K562 (cell line): ENCODE measurements around the gene BDKRB2. TPM values are rescaled to one million over a fixed set of nuclear protein-coding genes. Genes with fewer than 3 reads are reported as not detected.

ENCODE experiments used
- ATAC-seq: fragments of 200-7000 bp; cut with Tn5 transposase; 3 replicates; pipeline ENCODE4 v1.9.1; 2020; ENCODE audit warnings: moderate library complexity
- BruUV-seq: library from RNA; stranded (reverse); fragments of 400-500 nt; replicated peaks from 2 replicates; lab custom pipeline; 2021; lab: Mats Ljungman, UMichigan
- CTCF ChIA-PET: fragments of 300-600 bp; formaldehyde crosslinking; extraction: SDS; loops from one replicate; lab custom pipeline; 2021; ENCODE audit warnings: low intra/inter-chr PET ratio; lab: Yijun Ruan, JAX
- POLR2A ChIA-PET: fragments of 300-600, 350-650 bp; sonication (Branson Sonifier 250); formaldehyde crosslinking; extraction: SDS; loops from one replicate; lab custom pipeline; 2021; ENCODE audit warnings: antibody characterized with exemption, inconsistent platforms; lab: Yijun Ruan, JAX
- DNase-seq, 4 experiments: peaks; one replicate each; pipeline versions ENCODE4 v3.0.0 to v3.0.0-alpha.2; 2011 to 2018; ENCODE audit warnings: low spot score in 3 of 4, mixed read lengths in 3 of 4; ENCODE audit errors: extremely low read depth in 1 of 4
- FAIRE-seq: peaks from 2 replicates; lab custom pipeline; 2011; peaks lifted over from hg19 to GRCh38; lab: Jason Lieb, UNC
- H2AFZ ChIP-seq: 2 replicates; pipeline ENCODE4 v1.6.0; 2011; ENCODE audit warnings: low read depth, low read length, control low read depth, inconsistent platforms
- H3K27ac ChIP-seq: fragments of 200-600 bp; 3 replicates; pipeline ENCODE4 v1.8.0; 2011; ENCODE audit warnings: low read depth, mild to moderate bottlenecking, control low read depth, inconsistent platforms, low read length, moderate library complexity, mixed read lengths; ENCODE audit errors: extremely low read depth
- H3K27me3 ChIP-seq, 2 experiments: fragments of 300-600 bp in 1 of 2; 2 replicates in 1 of 2; 3 replicates in 1 of 2; pipeline versions ENCODE4 v1.6.0 to v1.8.0; 2011; ENCODE audit warnings: inconsistent platforms in 2 of 2, low read length in 2 of 2, mild to moderate bottlenecking in 1 of 2, mixed read lengths in 1 of 2, moderate library complexity in 1 of 2; ENCODE audit not compliant: control insufficient read depth in 2 of 2, insufficient read depth in 2 of 2
- H3K36me3 ChIP-seq: fragments of 300-600 bp; 3 replicates; pipeline ENCODE4 v1.8.0; 2011; ENCODE audit warnings: mild to moderate bottlenecking, low read length, inconsistent platforms; ENCODE audit not compliant: control insufficient read depth, insufficient read depth
- H3K4me1 ChIP-seq, 2 experiments: fragments of 200-600 bp in 1 of 2; replicated peaks in 1 of 2; 2 replicates in 1 of 2; 3 replicates in 1 of 2; pipeline versions ENCODE4 v1.5.1 to v1.8.0; 2011; ENCODE audit warnings: inconsistent platforms in 2 of 2, low read length in 2 of 2, mild to moderate bottlenecking in 1 of 2, mixed read lengths in 1 of 2, moderate library complexity in 1 of 2; ENCODE audit not compliant: control insufficient read depth in 2 of 2, insufficient read depth in 2 of 2
- H3K4me2 ChIP-seq: 2 replicates; pipeline ENCODE4 v1.6.1; 2011; ENCODE audit warnings: low read length, control low read depth, inconsistent platforms, mixed read lengths; ENCODE audit not compliant: insufficient read depth
- H3K4me3 ChIP-seq: fragments of 200-600 bp; sonication (generic), shearing (Covaris generic); 2 replicates; pipeline ENCODE4 v1.5.1; 2016; ENCODE audit warnings: control low read depth, inconsistent platforms
- H3K79me2 ChIP-seq: fragments of 200-600 bp; 3 replicates; pipeline ENCODE4 v1.8.0; 2011; ENCODE audit warnings: low read length, inconsistent platforms; ENCODE audit not compliant: control insufficient read depth, insufficient read depth
- H3K9ac ChIP-seq, 2 experiments: 2 replicates each; pipeline versions ENCODE4 v1.6.0 to v1.6.1; 2011; ENCODE audit warnings: low read depth in 2 of 2, low read length in 2 of 2, control low read depth in 1 of 2, inconsistent platforms in 1 of 2, mild to moderate bottlenecking in 1 of 2, mixed read lengths in 1 of 2; ENCODE audit not compliant: insufficient read depth in 1 of 2
- H3K9me1 ChIP-seq: one replicate; pipeline ENCODE4 v1.6.0; 2011; ENCODE audit warnings: inconsistent platforms, mild to moderate bottlenecking, low read length, moderate library complexity; ENCODE audit not compliant: control insufficient read depth, insufficient read depth
- H3K9me3 ChIP-seq: replicated peaks from 2 replicates; pipeline ENCODE4 v1.5.1; 2011; ENCODE audit warnings: low read depth, low read length, inconsistent platforms; ENCODE audit not compliant: control insufficient read depth, insufficient read depth
- H4K20me1 ChIP-seq: replicated peaks from 2 replicates; pipeline ENCODE4 v1.6.1; 2011; ENCODE audit warnings: low read length, inconsistent platforms, mixed read lengths; ENCODE audit not compliant: control insufficient read depth, insufficient read depth
- BRD4 ChIP-seq: fragments of 200-600 bp; sonication (generic); IDR thresholded peaks from 2 replicates; pipeline ENCODE4 v1.6.1; 2017; ENCODE audit warnings: inconsistent platforms
- C11orf30 ChIP-seq: fragments of 450-650 bp; IDR thresholded peaks from 2 replicates; pipeline ENCODE4 v1.6.1; 2016; ENCODE audit warnings: low read depth, mild to moderate bottlenecking
- CBFA2T3 ChIP-seq: fragments of 450-650 bp; IDR thresholded peaks from 2 replicates; pipeline ENCODE4 v1.6.1; 2017
- CREB1 ChIP-seq, 2 experiments: sonication (generic) in 1 of 2; formaldehyde crosslinking in 1 of 2; IDR thresholded peaks; 2 replicates each; pipeline versions ENCODE4 v1.6.1 to v1.8.0; 2012 to 2022; ENCODE audit warnings: inconsistent platforms in 1 of 2, mild to moderate bottlenecking in 1 of 2, missing genetic modification reagents in 1 of 2, moderate library complexity in 1 of 2
- ETS2 ChIP-seq: IDR thresholded peaks from 2 replicates; pipeline ENCODE4 v1.6.1; 2016; ENCODE audit warnings: borderline replicate concordance, missing genetic modification characterization, mild to moderate bottlenecking, moderate library complexity, missing compliant biosample characterization; ENCODE audit not compliant: poor library complexity, severe bottlenecking
- PHF8 ChIP-seq: fragments of 200-600 bp; sonication (generic); IDR thresholded peaks from 2 replicates; pipeline ENCODE4 v1.6.1; 2012; ENCODE audit warnings: mixed run types, mild to moderate bottlenecking, inconsistent platforms, low read length, moderate library complexity, borderline replicate concordance
- PHTF2 ChIP-seq: fragments of 250-450 bp; sonication (Bioruptor Pico); IDR thresholded peaks from 2 replicates; pipeline ENCODE4 v1.5.0; 2021; ENCODE audit warnings: mild to moderate bottlenecking
- PPARD ChIP-seq: fragments of 250-450 bp; sonication (Bioruptor Pico); IDR thresholded peaks from 2 replicates; pipeline ENCODE4 v1.8.0; 2022; ENCODE audit warnings: inconsistent platforms, mild to moderate bottlenecking, moderate library complexity
- ZNF407 ChIP-seq: fragments of 450-650 bp; IDR thresholded peaks from 2 replicates; pipeline ENCODE4 v1.6.1; 2016; ENCODE audit warnings: low read depth
- ZNF778 ChIP-seq: fragments of 450-650 bp; formaldehyde crosslinking; IDR thresholded peaks from 2 replicates; pipeline ENCODE4 v1.4.0; 2020; ENCODE audit warnings: mild to moderate bottlenecking, moderate library complexity
- WGBS: fragments of 100-300 bp; shearing (Covaris generic); methylation state at CpG from one replicate; pipeline ENCODE4 v1.1.6; 2016; ENCODE audit warnings: low coverage, mixed read lengths; ENCODE audit not compliant: insufficient coverage; ENCODE audit errors: missing lambda C conversion rate; 5-methylcytosine and 5-hydroxymethylcytosine counted together
- in situ Hi-C: fragments of 300-500 bp; cut with MboI; formaldehyde crosslinking; loops from 4 replicates; pipeline ENCODE4 v1.15.0; 2018; ENCODE audit warnings: inconsistent platforms, mixed read lengths
- intact Hi-C: fragments of 100-400 bp; cut with micrococcal nuclease; formaldehyde crosslinking; loops from 2 replicates; pipeline ENCODE4 v1.14.2; 2022
- polyA plus RNA-seq, 8 experiments: library from polyadenylated mRNA; depleted of rRNA in 4 of 8; stranded (reverse) in 5 of 8; unstranded in 3 of 8; fragments of >200 nt; fragmentation: Nextera tagmentation in 2 of 8; fragmentation: Illumina TruSeq in 1 of 8; extraction: Ambion mirVana in 2 of 8; extraction: Trizol in 1 of 8; gene quantifications; 2 replicates each; pipeline versions ENCODE4 v1.2.1 to v1.2.3, GENCODE V29; 2011 to 2014; ENCODE audit warnings: inconsistent platforms in 1 of 8, missing spikeins in 1 of 8
- total RNA-seq, 7 experiments: library from RNA; depleted of rRNA in 6 of 7; stranded (reverse); fragments of >200 nt in 6 of 7; fragmentation: Illumina TruSeq in 2 of 7; extraction: Trizol in 2 of 7; gene quantifications; 2 replicates each; pipeline versions ENCODE4 v1.2.1 to v1.2.3, GENCODE V29; 2011 to 2021; ENCODE audit warnings: low replicate concordance in 1 of 7

The BDKRB2 gene
- total and polyA plus RNA-seq, 9 of the 15 experiments (the other 6 are each of a cell fraction or from before 2014, with no cell fraction given): 0.02 TPM; not detected in 8

GRCh38 chr14:96250485-96250884 lies 45.8 kb downstream of the BDKRB2 start:
- Histone ChIP-seq H3K9ac (no peak overlapping the region), H3K79me2 (no peaks in the 10 kb centered on the region), H3K27me3 (peaks cover 7 to 9% of the 10 kb centered on the region in 2 experiments; a peak in 2 of 5 replicates), H3K27ac (no peak overlapping the region), H3K36me3 (no peaks in the 10 kb centered on the region), H3K4me1 (peaks cover 0 to 7% of the 10 kb centered on the region in 2 experiments; a peak in 2 of 5 replicates), H4K20me1 (no peaks in the 10 kb centered on the region), H3K4me3 (no peak overlapping the region), H3K4me2 (no peak overlapping the region), H3K9me1 (no peaks in the 10 kb centered on the region), H2AFZ (no peak overlapping the region), H3K9me3 (no peaks in the 10 kb centered on the region)
- CTCF ChIA-PET: no interaction called here
- no peak for FAIRE-seq
- no peak for DNase-seq
- no TSS peak for BruUV-seq
- intact Hi-C loops: no loop called here
- 6% methylated on average over 3 of the region's 3 CpGs for WGBS
- POLR2A ChIA-PET: no interaction called here
- in situ Hi-C loops: loop anchor here (25.0 kb wide), 1 partner anchor 688 kb away; no protein-coding TSS in a partner anchor
- ATAC-seq: no peak
- TF ChIP-seq ETS2 (no peak), BRD4 (no peak), C11orf30 (no peak), ZNF407 (no peak), PPARD (no peak), PHF8 (no peak), CREB1 (IDR thresholded peaks at IDR 0.05) (no peak), CREB1 (CRISPR knock-in tag; IDR thresholded peaks at IDR 0.05) (no peak), ZNF778 (CRISPR knock-in tag) (no peak), PHTF2 (CRISPR knock-in tag) (no peak), CBFA2T3 (no peak)
